HepG2 (cell line): ENCODE data around the gene SENP5. TPM values are rescaled to one million over a fixed set of nuclear protein-coding genes. Genes with fewer than 3 reads are reported as not detected.
A peak's percentile ranks its signal among the peaks of the same experiment; 100 is the strongest.

Experiments
- ATF4 ChIP-seq, 2 experiments: fragments of 450-650 bp in 1 of 2; sonication (generic) in 1 of 2; formaldehyde crosslinking; IDR thresholded peaks; 2 replicates each; pipeline versions ENCODE4 v1.5.0 to v1.8.0; 2020 to 2022; ENCODE audit warnings: mild to moderate bottlenecking in 1 of 2, missing genetic modification reagents in 1 of 2
- CAMTA2 ChIP-seq: sonication (generic); formaldehyde crosslinking; IDR thresholded peaks from 2 replicates; pipeline ENCODE4 v1.4.0; 2020; ENCODE audit warnings: mild to moderate bottlenecking, missing genetic modification reagents, borderline replicate concordance
- CSRNP2 ChIP-seq: sonication (generic); formaldehyde crosslinking; conservative IDR thresholded peaks from 2 replicates; pipeline ENCODE4 v1.8.0; 2022; ENCODE audit warnings: low read depth, missing genetic modification reagents
- HNF4A ChIP-seq: sonication (generic); formaldehyde crosslinking; IDR thresholded peaks from 2 replicates; pipeline ENCODE4 v1.4.0; 2020; ENCODE audit warnings: missing genetic modification reagents
- HOXD1 ChIP-seq: sonication (generic); formaldehyde crosslinking; IDR thresholded peaks from 2 replicates; pipeline ENCODE4 v1.5.0; 2020; ENCODE audit warnings: missing genetic modification reagents
- NFE2L1 ChIP-seq: sonication (generic); formaldehyde crosslinking; IDR thresholded peaks from 2 replicates; pipeline ENCODE4 v1.4.0; 2020; ENCODE audit warnings: missing genetic modification reagents, mild to moderate bottlenecking, borderline replicate concordance
- PHF8 ChIP-seq: sonication (generic); formaldehyde crosslinking; IDR thresholded peaks from 2 replicates; pipeline ENCODE4 v1.5.0; 2020; ENCODE audit warnings: missing genetic modification reagents
- TBX3 ChIP-seq: fragments of 450-650 bp; IDR thresholded peaks from 2 replicates; pipeline ENCODE4 v1.6.1; 2017; ENCODE audit warnings: antibody characterized with exemption, mild to moderate bottlenecking, inconsistent platforms, borderline replicate concordance
- YEATS4 ChIP-seq: sonication (generic); formaldehyde crosslinking; IDR thresholded peaks from 2 replicates; pipeline ENCODE4 v1.4.0; 2020; ENCODE audit warnings: missing genetic modification reagents, borderline replicate concordance
- ZBTB21 ChIP-seq: sonication (generic); formaldehyde crosslinking; IDR thresholded peaks from 2 replicates; pipeline ENCODE4 v1.4.0; 2020; ENCODE audit warnings: missing genetic modification reagents
- ZBTB8A ChIP-seq: sonication (generic); formaldehyde crosslinking; IDR thresholded peaks from 2 replicates; pipeline ENCODE4 v1.4.0; 2020; ENCODE audit warnings: mild to moderate bottlenecking, low read depth, missing genetic modification reagents, borderline replicate concordance
- ZFP36L2 ChIP-seq: sonication (generic); formaldehyde crosslinking; IDR thresholded peaks from 2 replicates; pipeline ENCODE4 v1.4.0; 2020; ENCODE audit warnings: missing genetic modification reagents
- ZNF335 ChIP-seq: sonication (generic); formaldehyde crosslinking; IDR thresholded peaks from 2 replicates; pipeline ENCODE4 v1.4.0; 2020; ENCODE audit warnings: missing genetic modification reagents
- ZNF569 ChIP-seq: sonication (generic); formaldehyde crosslinking; IDR thresholded peaks from 2 replicates; pipeline ENCODE4 v1.5.0; 2020; ENCODE audit warnings: mild to moderate bottlenecking, missing genetic modification reagents, moderate library complexity, borderline replicate concordance
- ZNF598 ChIP-seq: sonication (generic); formaldehyde crosslinking; IDR thresholded peaks from 2 replicates; pipeline ENCODE4 v1.5.1; 2020; ENCODE audit warnings: mild to moderate bottlenecking, missing genetic modification reagents, borderline replicate concordance
- ZNF768 ChIP-seq: sonication (generic); formaldehyde crosslinking; IDR thresholded peaks from 2 replicates; pipeline ENCODE4 v1.4.0; 2020; ENCODE audit warnings: missing genetic modification reagents
- ZNF879 ChIP-seq: sonication (generic); formaldehyde crosslinking; IDR thresholded peaks from 2 replicates; pipeline ENCODE4 v1.8.1; 2023; ENCODE audit warnings: missing genetic modification reagents
- ZSCAN21 ChIP-seq: sonication (generic); formaldehyde crosslinking; IDR thresholded peaks from 2 replicates; pipeline ENCODE4 v1.8.0; 2022; ENCODE audit warnings: mild to moderate bottlenecking, missing genetic modification reagents, moderate library complexity, borderline replicate concordance
- polyA plus RNA-seq, 8 experiments: library from polyadenylated mRNA; depleted of rRNA in 3 of 8; stranded (reverse) in 7 of 8; unstranded in 1 of 8; fragments of >200 nt; fragmentation: Illumina TruSeq in 4 of 8; extraction: Trizol in 4 of 8; gene quantifications; 2 replicates each; pipeline versions ENCODE4 v1.2.1 to v1.2.3, GENCODE V29; 2011 to 2016; ENCODE audit warnings: low read depth in 4 of 8, missing spikeins in 1 of 8, mixed read lengths in 1 of 8; ENCODE audit not compliant: insufficient read depth in 1 of 8
- total RNA-seq, 5 experiments: library from RNA; depleted of rRNA; stranded (reverse); fragments of >200 nt; fragmentation: Illumina TruSeq; extraction: Trizol; gene quantifications; 2 replicates each; pipeline ENCODE4 v1.2.3, GENCODE V29; 2016; ENCODE audit warnings: low read depth in 1 of 5
- TF ChIP-seq, protein P1 (sequence below): sonication (generic); IDR thresholded peaks from 2 replicates; pipeline ENCODE4 v1.6.1; 2016; ENCODE audit warnings: low read depth, borderline replicate concordance
- TF ChIP-seq, protein P2 (sequence below): sonication (generic); formaldehyde crosslinking; conservative IDR thresholded peaks from 2 replicates; pipeline ENCODE4 v1.4.0; 2020; ENCODE audit warnings: mild to moderate bottlenecking, missing genetic modification reagents, moderate library complexity
- TF ChIP-seq, protein P3 (sequence below): fragments of 450-650 bp; IDR thresholded peaks from 2 replicates; pipeline ENCODE4 v1.6.1; 2016

SENP5 gene
- total and polyA plus RNA-seq, 2 of the 13 experiments (the other 11 are each of a cell fraction or from before 2014, with no cell fraction given): 17.6 to 30.9 TPM

GRCh38 chr3:196867507-196868296, at the start of gene SENP5 (continued):
- TF ChIP-seq, protein P1, sequence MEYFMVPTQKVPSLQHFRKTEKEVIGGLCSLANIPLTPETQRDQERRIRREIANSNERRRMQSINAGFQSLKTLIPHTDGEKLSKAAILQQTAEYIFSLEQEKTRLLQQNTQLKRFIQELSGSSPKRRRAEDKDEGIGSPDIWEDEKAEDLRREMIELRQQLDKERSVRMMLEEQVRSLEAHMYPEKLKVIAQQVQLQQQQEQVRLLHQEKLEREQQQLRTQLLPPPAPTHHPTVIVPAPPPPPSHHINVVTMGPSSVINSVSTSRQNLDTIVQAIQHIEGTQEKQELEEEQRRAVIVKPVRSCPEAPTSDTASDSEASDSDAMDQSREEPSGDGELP: no peak; the same call in 1 of the 2 replicates
- no peak for TF ChIP-seq ZBTB8A (CRISPR knock-in tag)
- no peak for TF ChIP-seq TBX3
- TF ChIP-seq ZNF598 (CRISPR knock-in tag): peak; percentile 87
- no peak for TF ChIP-seq ZNF879 (CRISPR knock-in tag)
- TF ChIP-seq CAMTA2 (CRISPR knock-in tag): peak; percentile 97
- TF ChIP-seq YEATS4: peak; percentile 77
- no peak for TF ChIP-seq HOXD1 (CRISPR knock-in tag)
- TF ChIP-seq PHF8 (CRISPR knock-in tag): peak; percentile 94
- no peak for TF ChIP-seq HNF4A (CRISPR knock-in tag)
- TF ChIP-seq ZBTB21 (CRISPR knock-in tag): peak; percentile 12; the same call in 1 of the 2 replicates
- TF ChIP-seq ZSCAN21 (CRISPR knock-in tag): peak; percentile 76
- TF ChIP-seq ZNF569 (CRISPR knock-in tag): no peak
- TF ChIP-seq, protein P2, sequence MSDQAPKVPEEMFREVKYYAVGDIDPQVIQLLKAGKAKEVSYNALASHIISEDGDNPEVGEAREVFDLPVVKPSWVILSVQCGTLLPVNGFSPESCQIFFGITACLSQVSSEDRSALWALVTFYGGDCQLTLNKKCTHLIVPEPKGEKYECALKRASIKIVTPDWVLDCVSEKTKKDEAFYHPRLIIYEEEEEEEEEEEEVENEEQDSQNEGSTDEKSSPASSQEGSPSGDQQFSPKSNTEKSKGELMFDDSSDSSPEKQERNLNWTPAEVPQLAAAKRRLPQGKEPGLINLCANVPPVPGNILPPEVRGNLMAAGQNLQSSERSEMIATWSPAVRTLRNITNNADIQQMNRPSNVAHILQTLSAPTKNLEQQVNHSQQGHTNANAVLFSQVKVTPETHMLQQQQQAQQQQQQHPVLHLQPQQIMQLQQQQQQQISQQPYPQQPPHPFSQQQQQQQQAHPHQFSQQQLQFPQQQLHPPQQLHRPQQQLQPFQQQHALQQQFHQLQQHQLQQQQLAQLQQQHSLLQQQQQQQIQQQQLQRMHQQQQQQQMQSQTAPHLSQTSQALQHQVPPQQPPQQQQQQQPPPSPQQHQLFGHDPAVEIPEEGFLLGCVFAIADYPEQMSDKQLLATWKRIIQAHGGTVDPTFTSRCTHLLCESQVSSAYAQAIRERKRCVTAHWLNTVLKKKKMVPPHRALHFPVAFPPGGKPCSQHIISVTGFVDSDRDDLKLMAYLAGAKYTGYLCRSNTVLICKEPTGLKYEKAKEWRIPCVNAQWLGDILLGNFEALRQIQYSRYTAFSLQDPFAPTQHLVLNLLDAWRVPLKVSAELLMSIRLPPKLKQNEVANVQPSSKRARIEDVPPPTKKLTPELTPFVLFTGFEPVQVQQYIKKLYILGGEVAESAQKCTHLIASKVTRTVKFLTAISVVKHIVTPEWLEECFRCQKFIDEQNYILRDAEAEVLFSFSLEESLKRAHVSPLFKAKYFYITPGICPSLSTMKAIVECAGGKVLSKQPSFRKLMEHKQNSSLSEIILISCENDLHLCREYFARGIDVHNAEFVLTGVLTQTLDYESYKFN: no peak
- no peak for TF ChIP-seq CSRNP2 (CRISPR knock-in tag)
- no peak for TF ChIP-seq ZFP36L2
- no peak for TF ChIP-seq NFE2L1
- no peak for TF ChIP-seq ZNF335 (CRISPR knock-in tag)
- TF ChIP-seq ATF4 (CRISPR knock-in tag; IDR thresholded peaks at IDR 0.05): no peak
- TF ChIP-seq, protein P3, sequence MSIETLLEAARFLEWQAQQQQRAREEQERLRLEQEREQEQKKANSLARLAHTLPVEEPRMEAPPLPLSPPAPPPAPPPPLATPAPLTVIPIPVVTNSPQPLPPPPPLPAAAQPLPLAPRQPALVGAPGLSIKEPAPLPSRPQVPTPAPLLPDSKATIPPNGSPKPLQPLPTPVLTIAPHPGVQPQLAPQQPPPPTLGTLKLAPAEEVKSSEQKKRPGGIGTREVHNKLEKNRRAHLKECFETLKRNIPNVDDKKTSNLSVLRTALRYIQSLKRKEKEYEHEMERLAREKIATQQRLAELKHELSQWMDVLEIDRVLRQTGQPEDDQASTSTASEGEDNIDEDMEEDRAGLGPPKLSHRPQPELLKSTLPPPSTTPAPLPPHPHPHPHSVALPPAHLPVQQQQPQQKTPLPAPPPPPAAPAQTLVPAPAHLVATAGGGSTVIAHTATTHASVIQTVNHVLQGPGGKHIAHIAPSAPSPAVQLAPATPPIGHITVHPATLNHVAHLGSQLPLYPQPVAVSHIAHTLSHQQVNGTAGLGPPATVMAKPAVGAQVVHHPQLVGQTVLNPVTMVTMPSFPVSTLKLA: no peak
- no peak for TF ChIP-seq ZNF768 (CRISPR knock-in tag)
